Heart left ventricle (tissue), 13 donors: ENCODE data around the gene S100P.

Experiments
- CTCF ChIP-seq, 12 donors: fragments of 200-600 bp; sonication (generic) in 4 of 12; IDR thresholded peaks; one replicate each; pipeline versions ENCODE4 v1.5.0 to v1.8.0; 2018 to 2022; ENCODE audit warnings: antibody characterized with exemption in 12 of 12, mild to moderate bottlenecking in 5 of 12
- POLR2A ChIP-seq, 2 donors: fragments of 450-650 bp; IDR thresholded peaks; one replicate each; pipeline ENCODE4 v1.6.1; 2017; ENCODE audit warnings: antibody characterized with exemption in 2 of 2, mild to moderate bottlenecking in 2 of 2, moderate library complexity in 2 of 2
- donor health status: ischemic (EF 13 %, LVEDD 7.1; RV severe dilation, severe dysfunction).
- donor health status: DM: no; HTN: yes; CAD: no.
- donor health status: DM: no; HTN: no; CAD: no.
- donor health status: ischemic (EF 25% LVEDD 6.9; RV normal size, moderate dysfunction).
- donor health status: ischemic (EF 25% LVEDD 5.7; RV mildly dilated, moderate dysfunction).
- donor health status: ischemic (EF 35%, LVEDD 5.7; RV mildly dilated, moderate dysfunction).
- donor health status: nonischemic (EF 11% LVEDD 7.7; RV severe dilation, severe dysfunction).
- donor health status: DM: yes; HTN: yes; CAD: no.
- donor health status: PGD.
- donor health status: ischemic (EF 29% LVEDD 5.4; RV normal size, mild dysfunction).
- donor health status: nonischemic (EF 23%, LVEDD 6.1; RV moderate dilation, normal function).

- no peak for TF ChIP-seq CTCF (IDR thresholded peaks at IDR 0.05)
- no peak for TF ChIP-seq POLR2A (IDR thresholded peaks at IDR 0.05)
These were observed 46.2 kb downstream of the S100P start for GRCh38 chr4:6739920-6740319.
